Adipocyte (in vitro differentiated cells): ENCODE data around the gene PIKFYVE.
"Not testable (repeated sequence)": the region's sequence is repeated elsewhere in the genome, so short reads cannot be mapped to it uniquely, and the experiment has no call there.

Source experiments
- DNase-seq: peaks from one replicate; pipeline ENCODE4 v3.0.0-alpha.2; 2015; ENCODE audit warnings: low read depth
- H3K27me3 ChIP-seq: replicated peaks from 2 replicates; pipeline ENCODE4 v1.7.0; 2013; ENCODE audit warnings: mild to moderate bottlenecking, low read length, moderate library complexity; ENCODE audit not compliant: control insufficient read depth, insufficient read depth
- H3K36me3 ChIP-seq: 2 replicates; pipeline ENCODE4 v1.7.0; 2013; ENCODE audit warnings: low read length, mild to moderate bottlenecking, moderate library complexity; ENCODE audit not compliant: control insufficient read depth, insufficient read depth, severe bottlenecking
- H3K4me1 ChIP-seq: 2 replicates; pipeline ENCODE4 v1.7.0; 2013; ENCODE audit warnings: mild to moderate bottlenecking, low read length, moderate library complexity; ENCODE audit not compliant: control insufficient read depth, insufficient read depth
- H3K4me3 ChIP-seq: 2 replicates; pipeline ENCODE4 v1.7.0; 2013; ENCODE audit warnings: mild to moderate bottlenecking, low read length, moderate library complexity
- H3K9ac ChIP-seq: 2 replicates; pipeline ENCODE4 v1.7.0; 2013; ENCODE audit warnings: mild to moderate bottlenecking, low read length, moderate library complexity
- H3K9me3 ChIP-seq: 2 replicates; pipeline ENCODE4 v1.7.0; 2013; ENCODE audit warnings: mild to moderate bottlenecking, low read length, moderate library complexity; ENCODE audit not compliant: control insufficient read depth

Gene PIKFYVE

DNA sequence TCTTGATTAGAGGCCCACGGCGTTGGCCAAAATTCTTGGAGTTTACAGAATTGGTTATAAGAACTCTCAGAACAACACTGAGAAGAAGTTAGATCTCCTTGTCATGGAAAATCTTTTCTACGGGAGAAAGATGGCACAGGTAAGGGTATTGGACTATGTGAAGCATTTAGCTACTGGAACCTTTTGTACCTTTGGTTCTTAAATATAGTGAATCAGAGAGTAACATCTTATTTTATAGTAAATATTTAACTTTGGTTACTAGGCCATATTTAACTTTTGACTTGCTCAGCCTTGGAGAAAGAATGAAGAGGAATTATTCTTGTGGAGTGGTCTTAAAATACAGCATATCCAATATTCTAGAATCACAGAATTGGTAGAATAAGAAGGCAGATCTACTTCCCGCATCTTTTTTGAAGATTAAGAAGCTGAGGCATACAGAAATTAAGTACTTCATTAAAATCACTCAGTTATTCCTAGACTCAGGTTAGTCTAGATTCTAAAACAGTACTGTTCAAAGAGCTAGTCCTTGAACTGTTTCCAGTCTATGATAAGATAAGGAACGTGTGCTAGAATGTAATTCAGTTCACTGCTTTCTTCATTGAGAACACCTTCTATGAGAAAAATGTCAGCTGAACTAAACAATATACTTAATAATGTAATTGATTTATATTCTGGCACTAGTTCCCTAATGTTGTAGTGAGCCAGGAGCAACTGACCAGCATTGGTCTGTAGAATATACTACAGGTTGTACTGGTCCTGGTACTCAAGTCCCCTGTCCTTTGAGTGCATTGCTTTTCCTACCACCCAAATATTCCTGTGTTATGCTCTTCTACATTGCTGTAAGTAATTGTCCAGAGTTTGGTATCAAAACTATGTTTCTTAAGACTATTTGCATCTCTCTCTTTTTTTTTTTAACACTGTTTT lies 86.9 kb downstream of the PIKFYVE start:
- Histone ChIP-seq H3K9me3 (no peaks in the 10 kb centered on the region), H3K4me3 (no peak overlapping the region), H3K27me3 (no peaks in the 10 kb centered on the region), H3K4me1 (peaks cover 46% of the 10 kb centered on the region), H3K9ac (no peak overlapping the region), H3K36me3 (peaks cover 72% of the 10 kb centered on the region)
- DNase-seq: no peak

DNA sequence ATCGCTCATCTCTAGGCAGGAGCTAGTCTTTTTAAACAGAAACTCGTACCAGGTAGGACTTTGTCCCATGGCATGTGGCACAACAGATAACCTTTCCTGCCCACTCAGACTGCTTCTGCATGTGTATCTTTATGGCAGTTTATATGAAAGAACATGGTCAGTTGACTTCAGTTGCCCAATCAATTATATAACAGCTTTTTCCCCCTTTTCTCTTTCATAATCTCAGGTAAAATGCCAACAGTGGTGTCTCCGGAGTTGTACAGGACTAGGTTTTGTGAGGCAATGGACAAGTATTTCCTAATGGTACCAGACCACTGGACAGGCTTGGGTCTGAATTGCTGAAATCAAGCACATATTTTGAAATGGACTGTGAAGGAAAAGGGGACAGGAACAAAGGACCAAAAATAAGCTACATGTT lies 88.9 kb downstream of the PIKFYVE start:
- Histone ChIP-seq H3K4me3 (no peak overlapping the region), H3K9me3 (no peaks in the 10 kb centered on the region), H3K27me3 (no peaks in the 10 kb centered on the region), H3K9ac (no peak overlapping the region), H3K4me1 (peaks cover 50% of the 10 kb centered on the region), H3K36me3 (peaks cover 59% of the 10 kb centered on the region)
- DNase-seq: no peak

DNA sequence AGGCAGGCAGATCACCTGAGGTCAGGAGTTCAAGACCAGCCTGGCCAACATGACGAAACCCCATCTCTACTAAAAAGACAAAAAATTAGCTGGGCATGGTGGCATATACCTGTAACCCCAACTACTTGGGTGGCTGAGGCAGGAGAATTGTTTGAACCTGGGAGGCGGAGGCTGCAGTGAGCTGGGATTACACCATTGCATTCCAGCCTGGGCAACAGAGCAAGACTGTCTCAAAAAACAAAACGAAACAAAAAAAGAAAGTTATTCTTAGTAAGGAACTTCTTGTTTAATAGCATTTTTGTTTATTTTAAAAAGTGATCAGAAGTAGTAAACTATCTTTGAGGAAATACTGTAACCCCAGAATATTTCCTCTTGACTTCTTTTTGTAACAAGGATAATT lies 90.4 kb downstream of the PIKFYVE start:
- Histone ChIP-seq H3K36me3 (peaks cover 44% of the 10 kb centered on the region), H3K4me1 (peaks cover 50% of the 10 kb centered on the region), H3K9ac (peak overlapping the region; percentile 73)
- not testable (repeated sequence) for DNase-seq, H3K9me3 ChIP-seq, H3K27me3 ChIP-seq, H3K4me3 ChIP-seq

DNA sequence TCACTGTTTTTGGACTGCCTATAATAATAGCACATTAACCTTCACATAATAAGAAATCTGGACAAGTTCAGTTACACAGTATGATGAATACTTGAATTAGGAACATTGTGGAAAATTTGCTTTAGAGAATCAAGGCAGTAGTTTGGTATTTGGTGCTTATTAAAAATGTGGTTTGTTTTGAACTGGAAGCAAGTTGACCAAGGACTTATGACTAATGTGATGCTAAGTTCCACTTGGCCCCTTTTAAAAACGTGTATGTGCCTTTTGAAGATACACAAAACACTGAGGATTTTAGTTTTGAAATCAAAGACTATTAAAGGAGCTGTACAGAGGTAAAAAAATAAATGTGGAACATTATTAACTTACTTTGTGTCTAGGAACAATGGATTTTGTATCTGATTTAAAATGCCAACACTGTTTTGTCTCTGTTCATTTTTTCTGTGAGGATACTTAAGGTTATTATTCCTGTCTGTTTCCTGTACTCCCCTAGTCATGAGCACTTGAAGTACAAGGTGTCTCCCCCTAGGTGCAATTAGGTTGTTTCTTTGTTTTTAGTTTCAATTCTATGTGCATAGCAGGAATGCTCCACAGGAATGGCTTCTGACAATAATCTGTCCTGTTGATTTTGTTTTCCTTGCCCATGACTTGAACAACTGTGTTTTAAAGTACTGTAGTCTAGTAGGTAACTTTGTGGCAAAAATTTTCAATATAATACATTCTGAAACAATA lies 91.0 kb downstream of the PIKFYVE start:
- Histone ChIP-seq H3K4me3 (no peak overlapping the region), H3K36me3 (peaks cover 38% of the 10 kb centered on the region), H3K9ac (peak overlapping the region; percentile 27), H3K4me1 (peaks cover 50% of the 10 kb centered on the region), H3K9me3 (no peaks in the 10 kb centered on the region), H3K27me3 (no peaks in the 10 kb centered on the region)
- DNase-seq: peak; percentile 23

DNA sequence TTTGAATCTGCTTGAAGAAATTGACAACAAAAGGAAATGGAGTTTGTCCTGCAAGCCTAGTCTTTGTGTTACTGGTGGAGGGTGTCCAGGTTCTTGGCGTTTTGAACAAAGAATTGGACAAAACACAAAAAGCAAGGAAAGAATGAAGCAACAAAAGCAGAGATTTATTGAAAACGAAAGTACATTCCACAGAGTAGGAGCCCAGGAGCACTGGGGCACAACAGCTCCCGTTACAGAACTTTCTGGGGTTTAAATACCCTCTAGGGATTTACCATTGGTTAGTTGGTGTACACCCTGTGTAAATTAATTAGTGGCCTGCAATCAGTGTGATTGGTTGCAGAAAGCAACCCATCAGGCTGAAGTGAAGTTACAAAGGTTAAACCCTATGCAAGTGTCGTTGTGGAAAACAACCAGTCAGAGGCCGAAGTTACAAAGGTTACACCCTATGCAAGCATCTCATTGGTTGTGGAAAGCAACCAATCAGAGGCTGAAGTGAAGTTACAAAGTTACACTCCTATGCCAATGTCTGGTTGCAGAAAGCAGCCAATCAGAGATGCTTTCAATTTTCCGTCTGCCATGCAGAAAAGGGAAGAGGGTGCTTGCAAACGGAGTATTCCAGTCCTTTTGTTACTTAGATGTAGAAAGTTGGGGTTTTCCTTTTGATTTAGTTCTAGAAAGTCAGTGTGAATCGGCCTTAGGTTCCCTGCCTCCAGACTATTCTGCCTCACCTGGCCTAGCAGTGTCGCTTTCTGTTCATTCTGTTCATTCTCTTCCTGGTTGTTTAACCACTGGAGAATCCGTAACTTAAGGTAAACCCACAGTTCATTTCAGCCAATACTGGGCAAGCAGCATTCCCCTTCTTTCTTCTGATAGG lies 92.9 kb downstream of the PIKFYVE start:
- Histone ChIP-seq H3K4me1 (peaks cover 54% of the 10 kb centered on the region), H3K27me3 (no peaks in the 10 kb centered on the region)
- DNase-seq: peak; percentile 19

DNA sequence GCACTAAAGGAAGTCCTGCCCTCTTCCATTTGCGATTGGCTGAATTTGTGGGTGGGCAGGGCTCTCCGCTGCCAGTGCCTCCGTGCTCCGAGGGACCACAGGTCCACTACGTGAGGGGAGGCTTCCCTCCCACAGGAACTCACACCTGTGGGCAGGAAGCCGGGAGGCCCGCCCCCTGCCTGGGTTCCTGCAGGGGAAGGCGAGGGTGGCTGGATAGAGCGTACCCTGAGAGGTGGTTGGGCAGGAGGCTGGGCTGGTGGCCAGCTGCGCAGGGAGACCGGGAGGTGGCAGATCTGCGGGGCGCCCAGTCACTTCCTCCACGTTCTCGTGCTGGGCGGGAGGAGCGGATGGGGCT lies 93.6 kb downstream of the PIKFYVE start:
- Histone ChIP-seq H3K9me3 (no peaks in the 10 kb centered on the region), H3K4me1 (peaks cover 50% of the 10 kb centered on the region), H3K27me3 (no peaks in the 10 kb centered on the region), H3K9ac (no peak overlapping the region), H3K36me3 (peaks cover 12% of the 10 kb centered on the region), H3K4me3 (no peak overlapping the region)
- DNase-seq: no peak

More for the DNA sequence above, 92.9 kb downstream of the PIKFYVE start:
- Histone ChIP-seq H3K36me3 (peaks cover 18% of the 10 kb centered on the region), H3K4me3 (peak overlapping the region; percentile 40), H3K9ac (peak overlapping the region; percentile 42), H3K9me3 (no peaks in the 10 kb centered on the region)

DNA sequence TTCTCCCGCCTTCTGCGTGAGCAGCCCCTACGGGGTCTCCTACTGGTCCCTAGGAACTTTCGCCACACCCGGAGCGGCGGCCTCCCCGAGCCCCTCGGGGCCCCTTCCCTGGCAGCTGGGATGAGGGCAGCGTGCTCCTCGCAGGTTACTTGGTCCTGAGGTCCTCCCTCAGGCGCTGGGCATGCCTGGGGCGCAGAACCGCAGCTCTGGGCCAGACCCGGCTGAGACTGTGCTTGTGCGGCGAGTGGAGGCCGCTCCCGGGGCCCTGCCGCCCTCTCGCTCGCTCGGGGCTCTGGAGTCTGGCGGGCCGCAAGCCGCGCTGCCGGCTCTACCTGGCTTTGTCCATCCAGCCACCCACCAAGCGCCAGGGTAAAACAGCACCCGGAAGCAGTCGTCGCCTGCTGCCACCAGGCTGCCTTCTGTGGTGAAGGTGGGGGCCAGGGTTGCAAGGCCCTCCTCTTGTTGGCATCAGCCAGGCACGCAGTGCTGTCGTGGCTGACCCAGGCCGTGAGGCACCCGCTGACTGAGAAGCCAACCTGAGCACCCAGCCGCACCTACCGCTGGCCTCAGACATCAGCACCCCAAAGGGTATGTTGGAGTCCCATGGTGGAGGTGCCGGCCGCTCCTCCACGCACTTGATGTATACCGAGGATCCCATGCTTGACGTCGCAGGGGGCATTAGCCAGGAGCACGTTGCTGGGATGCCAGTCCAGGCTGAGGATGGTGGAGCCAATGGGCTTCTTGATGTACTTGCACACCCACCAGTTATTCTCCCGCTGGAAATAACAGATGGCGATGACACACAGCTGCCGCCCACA lies 94.4 kb downstream of the PIKFYVE start:
- no peaks in the 10 kb centered on the region for H3K27me3 ChIP-seq
- H3K4me3 ChIP-seq: no peak overlapping the region
- no peak overlapping the region for H3K9ac ChIP-seq
- peaks cover 41% of the 10 kb centered on the region for H3K4me1 ChIP-seq
- no peak for DNase-seq
- H3K36me3 ChIP-seq: peaks cover 4% of the 10 kb centered on the region
- H3K9me3 ChIP-seq: peaks cover 6% of the 10 kb centered on the region

DNA sequence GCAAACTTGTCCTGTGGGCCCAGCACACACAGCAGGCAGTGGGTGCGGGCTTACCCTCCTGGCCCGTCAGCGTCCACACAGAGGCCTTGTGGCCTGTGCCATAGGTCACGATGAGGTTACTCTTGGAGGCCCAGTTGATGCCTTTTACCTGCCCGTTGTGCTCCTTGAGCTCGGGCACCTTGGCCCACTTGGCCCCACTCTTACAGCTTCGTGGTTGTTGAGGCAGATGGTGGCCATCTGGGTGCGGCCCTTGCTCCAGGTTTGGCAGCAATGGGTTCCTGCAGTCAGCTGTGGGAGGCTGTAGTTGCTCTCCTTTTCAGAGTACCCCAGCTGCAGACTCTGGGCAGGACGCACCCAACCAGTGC lies 95.0 kb downstream of the PIKFYVE start:
- Histone ChIP-seq H3K9ac (no peak overlapping the region), H3K27me3 (no peaks in the 10 kb centered on the region), H3K4me1 (peaks cover 36% of the 10 kb centered on the region), H3K9me3 (peaks cover 6% of the 10 kb centered on the region), H3K36me3 (no peaks in the 10 kb centered on the region), H3K4me3 (no peak overlapping the region)
- no peak for DNase-seq

DNA sequence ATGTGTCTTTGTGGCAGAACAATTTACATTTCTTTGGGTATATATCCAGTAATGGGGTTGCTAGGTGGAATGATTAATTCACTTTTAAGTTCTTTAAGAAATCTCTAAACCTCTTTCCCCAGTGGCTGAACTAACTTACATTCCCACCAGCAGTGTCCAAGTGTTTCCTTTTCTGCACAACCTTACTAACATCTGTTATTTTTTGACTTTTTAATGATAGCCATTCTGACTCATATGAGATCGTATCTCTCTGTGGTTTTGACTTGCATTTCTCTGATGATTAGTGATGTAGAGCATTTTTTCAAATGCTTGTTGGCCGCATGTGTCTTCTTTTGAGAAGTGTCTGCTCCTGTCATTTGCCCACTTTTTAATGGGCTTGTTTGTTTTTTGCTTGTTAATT lies 97.4 kb downstream of the PIKFYVE start:
- peaks cover 6% of the 10 kb centered on the region for H3K9me3 ChIP-seq
- no peaks in the 10 kb centered on the region for H3K27me3 ChIP-seq
- peaks cover 13% of the 10 kb centered on the region for H3K4me1 ChIP-seq
- H3K36me3 ChIP-seq: no peaks in the 10 kb centered on the region
- H3K9ac ChIP-seq: no peak overlapping the region
- H3K4me3 ChIP-seq: no peak overlapping the region
- DNase-seq: peak; percentile 79

DNA sequence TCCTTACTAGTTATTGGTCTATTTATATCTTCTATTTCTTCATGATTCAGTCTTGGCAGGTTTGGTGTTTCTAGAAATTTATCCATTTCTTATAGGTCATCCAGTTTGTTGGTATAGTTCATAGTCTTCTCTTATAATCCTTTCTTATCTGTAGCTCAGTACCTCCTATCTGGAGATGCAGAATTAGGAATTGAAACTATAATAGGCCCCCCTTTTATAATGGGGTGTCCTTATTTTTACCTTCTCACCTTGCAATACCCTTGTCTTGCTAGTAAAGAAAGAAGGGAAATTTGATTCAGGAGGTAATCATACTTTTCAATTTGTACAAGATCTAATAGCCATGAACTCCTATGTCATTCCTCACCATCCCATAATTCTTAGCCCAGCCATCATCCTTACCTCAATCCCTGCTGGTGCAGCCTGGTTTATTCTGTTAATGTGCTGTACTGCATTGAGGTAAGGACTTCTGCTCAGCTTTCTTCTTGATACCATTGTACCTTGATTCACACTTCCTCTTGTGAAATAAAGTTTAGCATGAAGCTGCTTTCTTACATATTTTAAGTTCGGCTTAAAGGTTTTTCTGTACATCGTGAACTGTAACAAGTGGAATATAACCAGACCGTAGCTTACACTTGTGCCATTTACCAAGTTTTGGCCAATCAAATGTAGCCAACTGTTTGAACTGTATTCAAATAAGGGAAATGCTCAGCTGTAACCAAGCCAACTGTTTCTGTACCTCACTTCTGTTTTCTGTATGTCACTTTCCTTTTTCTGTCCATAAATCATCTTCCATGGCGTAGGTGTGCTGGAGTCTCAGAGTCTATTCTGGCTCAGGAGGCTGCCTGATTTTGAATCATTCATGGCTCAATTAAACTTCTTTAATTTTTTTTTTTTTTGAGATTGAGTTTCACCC lies 100.4 kb downstream of the PIKFYVE start:
- H3K27me3 ChIP-seq: no peaks in the 10 kb centered on the region
- peaks cover 6% of the 10 kb centered on the region for H3K9me3 ChIP-seq
- no peak for DNase-seq

More for the DNA sequence above, 100.4 kb downstream of the PIKFYVE start:
- H3K4me1 ChIP-seq: peaks cover 31% of the 10 kb centered on the region
- no peak overlapping the region for H3K4me3 ChIP-seq
- H3K36me3 ChIP-seq: no peaks in the 10 kb centered on the region
- H3K9ac ChIP-seq: no peak overlapping the region
